NCI-H2196 (cell line): Measurements from ENCODE around the gene BCL2L13.
"Not testable (repeated sequence)": the region's sequence is repeated elsewhere in the genome, so short reads cannot be mapped to it uniquely, and the experiment has no call there.

ENCODE experiments used
- DNase-seq: peaks from one replicate; lab custom pipeline; 2025; ENCODE audit not compliant: unreplicated experiment; lab: John Stamatoyannopoulos, UW

The BCL2L13 gene

GRCh38 chr22:17754233-17754925 lies 115.8 kb downstream of the BCL2L13 start:
- DNase-seq = no peak

- no peak for DNase-seq
Observed at GRCh38 chr22:17761138-17761488, 122.6 kb downstream of the BCL2L13 start.

GRCh38 chr22:17763442-17763841 lies 124.9 kb downstream of the BCL2L13 start:
- DNase-seq = not testable (repeated sequence)

- no peak for DNase-seq
Observed at GRCh38 chr22:17764036-17764435, 125.5 kb downstream of the BCL2L13 start.

- DNase-seq = not testable (repeated sequence)
Observed at GRCh38 chr22:17764852-17765251, 126.3 kb downstream of the BCL2L13 start.

GRCh38 chr22:17767233-17768065 lies 128.9 kb downstream of the BCL2L13 start:
- DNase-seq = no peak

GRCh38 chr22:17769013-17769715 lies 130.6 kb downstream of the BCL2L13 start:
- no peak for DNase-seq

- DNase-seq = no peak
Observed at GRCh38 chr22:17769716-17770082, 131.1 kb downstream of the BCL2L13 start.

GRCh38 chr22:17770180-17771077 lies 131.9 kb downstream of the BCL2L13 start:
- DNase-seq = no peak

- DNase-seq = no peak
Observed at GRCh38 chr22:17772249-17772957, 133.8 kb downstream of the BCL2L13 start.

GRCh38 chr22:17772958-17773605 lies 134.5 kb downstream of the BCL2L13 start:
- DNase-seq = no peak

GRCh38 chr22:17773606-17774205 lies 135.1 kb downstream of the BCL2L13 start:
- peak; percentile 53 for DNase-seq

GRCh38 chr22:17774206-17774925 lies 135.8 kb downstream of the BCL2L13 start, which contains the start of gene BID:
Gene BID (minus strand): TSS chr22:17774469. CDS start chr22:17750116, 24,353 bp downstream.
- DNase-seq = peak; percentile 53

GRCh38 chr22:17774926-17775685 lies 136.5 kb downstream of the BCL2L13 start:
- DNase-seq = no peak

- no peak for DNase-seq
Observed at GRCh38 chr22:17775781-17776465, 137.4 kb downstream of the BCL2L13 start.

GRCh38 chr22:17777005-17777716 lies 138.6 kb downstream of the BCL2L13 start:
- no peak for DNase-seq

GRCh38 chr22:17777717-17778044 lies 139.1 kb downstream of the BCL2L13 start:
- DNase-seq = no peak
